Suppressor macrophage treated with lipopolysaccharide for 4 hours (primary cell): ENCODE results near the gene DHRS7B.
A peak's percentile ranks its signal among the peaks of the same experiment; 100 is the strongest.
"Not testable (repeated sequence)": the region's sequence is repeated elsewhere in the genome, so short reads cannot be mapped to it uniquely, and the experiment has no call there.

Experiments used
- DNase-seq: peaks from one replicate; pipeline ENCODE4 v3.0.0-alpha.2; 2020

DHRS7B gene

GRCh38 chr17:21126645-21127508 is at the start of gene DHRS7B:
Gene DHRS7B (plus strand): TSS chr17:21126964. CDS start chr17:21126972, 8 bp downstream.
- peak; percentile 97 for DNase-seq

GRCh38 chr17:21077281-21077680 is 49.5 kb upstream of the DHRS7B start:
- no peak for DNase-seq

- DNase-seq, result no peak
Observed at GRCh38 chr17:21078016-21078780, 48.6 kb upstream of the DHRS7B start.

- no peak for DNase-seq
Observed at GRCh38 chr17:21079196-21079595, 47.6 kb upstream of the DHRS7B start.

- no peak for DNase-seq
Observed at GRCh38 chr17:21082001-21082436, 44.7 kb upstream of the DHRS7B start.

GRCh38 chr17:21085280-21085679 is 41.5 kb upstream of the DHRS7B start:
- not testable (repeated sequence) for DNase-seq

GRCh38 chr17:21085707-21086106 is 41.1 kb upstream of the DHRS7B start:
- DNase-seq, result no peak

- DNase-seq, result no peak
Observed at GRCh38 chr17:21089145-21089544, 37.6 kb upstream of the DHRS7B start.

- DNase-seq, result peak; percentile 23
Observed at GRCh38 chr17:21089933-21090901, 36.5 kb upstream of the DHRS7B start.

- DNase-seq, result peak; percentile 25
Observed at GRCh38 chr17:21090902-21091618, 35.7 kb upstream of the DHRS7B start.

- DNase-seq, result no peak
Observed at GRCh38 chr17:21094298-21094704, 32.5 kb upstream of the DHRS7B start.

GRCh38 chr17:21095735-21096134 is 31.0 kb upstream of the DHRS7B start:
- DNase-seq, result no peak

- DNase-seq, result no peak
Observed at GRCh38 chr17:21096874-21097273, 29.9 kb upstream of the DHRS7B start.

- peak; percentile 69 for DNase-seq
Observed at GRCh38 chr17:21098934-21099689, 27.7 kb upstream of the DHRS7B start.

GRCh38 chr17:21100636-21101035 is 26.1 kb upstream of the DHRS7B start:
- no peak for DNase-seq

- no peak for DNase-seq
Observed at GRCh38 chr17:21104608-21105007, 22.2 kb upstream of the DHRS7B start.

GRCh38 chr17:21105064-21105894 is 21.5 kb upstream of the DHRS7B start:
- no peak for DNase-seq

- no peak for DNase-seq
Observed at GRCh38 chr17:21106316-21106715, 20.4 kb upstream of the DHRS7B start.

- DNase-seq, result not testable (repeated sequence)
Observed at GRCh38 chr17:21107067-21107650, 19.6 kb upstream of the DHRS7B start.

GRCh38 chr17:21108651-21109050 is 18.1 kb upstream of the DHRS7B start:
- DNase-seq, result no peak
